ENCODE data around the gene CST11.

GRCh38 chr20:23403751-23404150 is 48.9 kb downstream of the CST11 start:
- TF ChIP-seq TARDBP (IDR thresholded peaks at IDR 0.05) = no peak
- TF ChIP-seq SP1 (IDR thresholded peaks at IDR 0.05) = no peak
